HEK293 (cell line): Measurements from ENCODE around the gene NUP43.

Experiments used
- MEIS1 ChIP-seq: sonication (generic); formaldehyde crosslinking; IDR thresholded peaks from 2 replicates; pipeline ENCODE4 v1.8.1; 2022; ENCODE audit warnings: missing genetic modification reagents, mild to moderate bottlenecking, borderline replicate concordance
- ZFP3 ChIP-seq: fragments of 450-650 bp; formaldehyde crosslinking; IDR thresholded peaks from 2 replicates; pipeline ENCODE4 v1.5.1; 2016; ENCODE audit warnings: low read depth, missing biosample characterization, missing genetic modification characterization
- ZFP41 ChIP-seq: fragments of 450-650 bp; formaldehyde crosslinking; IDR thresholded peaks from 2 replicates; pipeline ENCODE4 v1.5.1; 2016; ENCODE audit warnings: missing biosample characterization, missing genetic modification characterization, borderline replicate concordance
- ZNF133 ChIP-seq: fragments of 450-650 bp; formaldehyde crosslinking; IDR thresholded peaks from 2 replicates; pipeline ENCODE4 v1.5.1; 2016; ENCODE audit warnings: missing biosample characterization, missing genetic modification characterization
- ZNF174 ChIP-seq: fragments of 450-650 bp; formaldehyde crosslinking; IDR thresholded peaks from 2 replicates; pipeline ENCODE4 v1.5.0; 2017; ENCODE audit warnings: missing biosample characterization, mild to moderate bottlenecking, missing genetic modification characterization
- ZNF274 ChIP-seq, 2 experiments: fragments of 200-500 bp in 1 of 2; fragments of 450-650 bp in 1 of 2; sonication (Bioruptor generic) in 1 of 2; formaldehyde crosslinking in 1 of 2; IDR thresholded peaks; 2 replicates each; pipeline versions ENCODE4 v1.5.1 to v1.6.1; 2014 to 2016; ENCODE audit warnings: borderline replicate concordance in 1 of 2, inconsistent platforms in 1 of 2, low read length in 1 of 2, missing biosample characterization in 1 of 2, missing genetic modification characterization in 1 of 2
- ZNF335 ChIP-seq: fragments of 450-650 bp; formaldehyde crosslinking; conservative IDR thresholded peaks from 2 replicates; pipeline ENCODE4 v1.5.1; 2016; ENCODE audit warnings: missing biosample characterization, missing genetic modification characterization
- ZNF416 ChIP-seq: fragments of 450-650 bp; formaldehyde crosslinking; IDR thresholded peaks from 2 replicates; pipeline ENCODE4 v1.5.1; 2016; ENCODE audit warnings: missing biosample characterization, missing genetic modification characterization
- ZNF555 ChIP-seq: fragments of 450-650 bp; formaldehyde crosslinking; conservative IDR thresholded peaks from 2 replicates; pipeline ENCODE4 v1.5.1; 2017; ENCODE audit warnings: missing biosample characterization, mild to moderate bottlenecking, missing genetic modification characterization, inconsistent platforms
- TF ChIP-seq, protein P1 (sequence below): fragments of 450-650 bp; formaldehyde crosslinking; IDR thresholded peaks from 2 replicates; pipeline ENCODE4 v1.5.1; 2016; ENCODE audit warnings: missing biosample characterization, missing genetic modification characterization
- TF ChIP-seq, protein P2 (sequence below): fragments of 450-650 bp; formaldehyde crosslinking; IDR thresholded peaks from 2 replicates; pipeline ENCODE4 v1.5.1; 2016; ENCODE audit warnings: missing biosample characterization, missing genetic modification characterization, low read depth
- TF ChIP-seq, protein P3 (sequence below): fragments of 450-650 bp; formaldehyde crosslinking; IDR thresholded peaks from 2 replicates; pipeline ENCODE4 v1.5.1; 2017; ENCODE audit warnings: missing biosample characterization, missing genetic modification characterization
- TF ChIP-seq, protein P4 (sequence below): fragments of 450-650 bp; formaldehyde crosslinking; IDR thresholded peaks from 2 replicates; pipeline ENCODE4 v1.5.1; 2016; ENCODE audit warnings: missing biosample characterization, missing genetic modification characterization
- TF ChIP-seq, protein P5 (sequence below): fragments of 450-650 bp; formaldehyde crosslinking; IDR thresholded peaks from 2 replicates; pipeline ENCODE4 v1.5.1; 2017; ENCODE audit warnings: missing biosample characterization, missing genetic modification characterization
- TF ChIP-seq, protein P6 (sequence below): fragments of 450-650 bp; formaldehyde crosslinking; IDR thresholded peaks from 2 replicates; pipeline ENCODE4 v1.5.1; 2016; ENCODE audit warnings: missing biosample characterization, missing genetic modification characterization
- TF ChIP-seq, protein P7 (sequence below): fragments of 450-650 bp; formaldehyde crosslinking; conservative IDR thresholded peaks from 2 replicates; pipeline ENCODE4 v1.5.1; 2016; ENCODE audit warnings: low read depth, missing biosample characterization, missing genetic modification characterization
- TF ChIP-seq, protein P8 (sequence below): fragments of 450-650 bp; formaldehyde crosslinking; IDR thresholded peaks from 2 replicates; pipeline ENCODE4 v1.5.1; 2016; ENCODE audit warnings: missing biosample characterization, missing genetic modification characterization

NUP43 gene

DNA sequence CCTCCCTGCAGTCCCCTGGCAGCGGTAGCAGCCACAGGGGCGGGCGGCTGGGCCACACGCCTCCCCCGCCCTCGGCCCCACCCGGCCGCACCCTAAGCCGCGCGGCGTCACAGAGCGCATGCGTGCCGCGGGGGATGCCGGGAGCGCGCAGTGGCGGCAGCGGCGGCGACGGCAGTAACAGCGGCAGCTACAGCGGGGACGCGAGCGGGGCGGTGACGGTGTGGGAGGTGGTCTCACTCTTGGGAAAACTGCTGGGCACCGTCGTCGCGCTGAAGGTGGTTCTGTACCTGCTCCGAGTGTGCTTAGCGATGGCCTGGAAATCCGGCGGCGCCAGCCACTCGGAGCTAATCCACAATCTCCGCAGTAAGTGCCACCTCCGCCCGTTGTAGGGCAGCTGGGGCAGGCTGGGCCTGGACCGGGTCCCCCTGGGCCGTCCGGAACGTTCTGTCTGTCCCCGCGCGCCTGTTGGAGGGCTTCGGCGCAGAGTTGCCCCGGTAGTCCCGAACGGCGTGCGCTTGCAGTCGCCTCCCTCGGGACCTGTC is 3.3 kb upstream of the NUP43 start, which contains the start of gene PCMT1 (continued):
- TF ChIP-seq, protein P1, sequence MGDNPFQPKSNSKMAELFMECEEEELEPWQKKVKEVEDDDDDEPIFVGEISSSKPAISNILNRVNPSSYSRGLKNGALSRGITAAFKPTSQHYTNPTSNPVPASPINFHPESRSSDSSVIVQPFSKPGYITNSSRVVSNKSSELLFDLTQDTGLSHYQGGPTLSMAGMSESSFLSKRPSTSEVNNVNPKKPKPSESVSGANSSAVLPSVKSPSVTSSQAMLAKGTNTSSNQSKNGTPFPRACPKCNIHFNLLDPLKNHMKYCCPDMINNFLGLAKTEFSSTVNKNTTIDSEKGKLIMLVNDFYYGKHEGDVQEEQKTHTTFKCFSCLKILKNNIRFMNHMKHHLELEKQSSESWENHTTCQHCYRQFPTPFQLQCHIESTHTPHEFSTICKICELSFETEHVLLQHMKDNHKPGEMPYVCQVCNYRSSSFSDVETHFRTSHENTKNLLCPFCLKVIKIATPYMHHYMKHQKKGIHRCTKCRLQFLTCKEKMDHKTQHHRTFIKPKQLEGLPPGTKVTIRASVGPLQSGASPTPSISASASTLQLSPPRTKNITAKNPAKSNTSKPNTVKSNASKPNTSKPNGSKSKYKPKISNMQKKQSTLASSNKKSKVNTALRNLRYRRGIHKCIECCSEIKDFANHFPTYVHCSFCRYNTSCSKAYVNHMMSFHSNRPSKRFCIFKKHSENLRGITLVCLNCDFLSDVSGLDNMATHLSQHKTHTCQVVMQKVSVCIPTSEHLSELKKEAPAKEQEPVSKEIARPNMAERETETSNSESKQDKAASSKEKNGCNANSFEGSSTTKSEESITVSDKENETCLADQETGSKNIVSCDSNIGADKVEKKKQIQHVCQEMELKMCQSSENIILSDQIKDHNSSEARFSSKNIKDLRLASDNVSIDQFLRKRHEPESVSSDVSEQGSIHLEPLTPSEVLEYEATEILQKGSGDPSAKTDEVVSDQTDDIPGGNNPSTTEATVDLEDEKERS (tag by site-specific recombination), result 0 out of 2 replicates have a peak, but pooled peaks have one; percentile 46
- TF ChIP-seq, protein P2, sequence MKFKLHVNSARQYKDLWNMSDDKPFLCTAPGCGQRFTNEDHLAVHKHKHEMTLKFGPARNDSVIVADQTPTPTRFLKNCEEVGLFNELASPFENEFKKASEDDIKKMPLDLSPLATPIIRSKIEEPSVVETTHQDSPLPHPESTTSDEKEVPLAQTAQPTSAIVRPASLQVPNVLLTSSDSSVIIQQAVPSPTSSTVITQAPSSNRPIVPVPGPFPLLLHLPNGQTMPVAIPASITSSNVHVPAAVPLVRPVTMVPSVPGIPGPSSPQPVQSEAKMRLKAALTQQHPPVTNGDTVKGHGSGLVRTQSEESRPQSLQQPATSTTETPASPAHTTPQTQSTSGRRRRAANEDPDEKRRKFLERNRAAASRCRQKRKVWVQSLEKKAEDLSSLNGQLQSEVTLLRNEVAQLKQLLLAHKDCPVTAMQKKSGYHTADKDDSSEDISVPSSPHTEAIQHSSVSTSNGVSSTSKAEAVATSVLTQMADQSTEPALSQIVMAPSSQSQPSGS, result no peak
- TF ChIP-seq, protein P3, sequence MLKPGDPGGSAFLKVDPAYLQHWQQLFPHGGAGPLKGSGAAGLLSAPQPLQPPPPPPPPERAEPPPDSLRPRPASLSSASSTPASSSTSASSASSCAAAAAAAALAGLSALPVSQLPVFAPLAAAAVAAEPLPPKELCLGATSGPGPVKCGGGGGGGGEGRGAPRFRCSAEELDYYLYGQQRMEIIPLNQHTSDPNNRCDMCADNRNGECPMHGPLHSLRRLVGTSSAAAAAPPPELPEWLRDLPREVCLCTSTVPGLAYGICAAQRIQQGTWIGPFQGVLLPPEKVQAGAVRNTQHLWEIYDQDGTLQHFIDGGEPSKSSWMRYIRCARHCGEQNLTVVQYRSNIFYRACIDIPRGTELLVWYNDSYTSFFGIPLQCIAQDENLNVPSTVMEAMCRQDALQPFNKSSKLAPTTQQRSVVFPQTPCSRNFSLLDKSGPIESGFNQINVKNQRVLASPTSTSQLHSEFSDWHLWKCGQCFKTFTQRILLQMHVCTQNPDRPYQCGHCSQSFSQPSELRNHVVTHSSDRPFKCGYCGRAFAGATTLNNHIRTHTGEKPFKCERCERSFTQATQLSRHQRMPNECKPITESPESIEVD (tag by site-specific recombination), result no peak
- TF ChIP-seq, protein P4, sequence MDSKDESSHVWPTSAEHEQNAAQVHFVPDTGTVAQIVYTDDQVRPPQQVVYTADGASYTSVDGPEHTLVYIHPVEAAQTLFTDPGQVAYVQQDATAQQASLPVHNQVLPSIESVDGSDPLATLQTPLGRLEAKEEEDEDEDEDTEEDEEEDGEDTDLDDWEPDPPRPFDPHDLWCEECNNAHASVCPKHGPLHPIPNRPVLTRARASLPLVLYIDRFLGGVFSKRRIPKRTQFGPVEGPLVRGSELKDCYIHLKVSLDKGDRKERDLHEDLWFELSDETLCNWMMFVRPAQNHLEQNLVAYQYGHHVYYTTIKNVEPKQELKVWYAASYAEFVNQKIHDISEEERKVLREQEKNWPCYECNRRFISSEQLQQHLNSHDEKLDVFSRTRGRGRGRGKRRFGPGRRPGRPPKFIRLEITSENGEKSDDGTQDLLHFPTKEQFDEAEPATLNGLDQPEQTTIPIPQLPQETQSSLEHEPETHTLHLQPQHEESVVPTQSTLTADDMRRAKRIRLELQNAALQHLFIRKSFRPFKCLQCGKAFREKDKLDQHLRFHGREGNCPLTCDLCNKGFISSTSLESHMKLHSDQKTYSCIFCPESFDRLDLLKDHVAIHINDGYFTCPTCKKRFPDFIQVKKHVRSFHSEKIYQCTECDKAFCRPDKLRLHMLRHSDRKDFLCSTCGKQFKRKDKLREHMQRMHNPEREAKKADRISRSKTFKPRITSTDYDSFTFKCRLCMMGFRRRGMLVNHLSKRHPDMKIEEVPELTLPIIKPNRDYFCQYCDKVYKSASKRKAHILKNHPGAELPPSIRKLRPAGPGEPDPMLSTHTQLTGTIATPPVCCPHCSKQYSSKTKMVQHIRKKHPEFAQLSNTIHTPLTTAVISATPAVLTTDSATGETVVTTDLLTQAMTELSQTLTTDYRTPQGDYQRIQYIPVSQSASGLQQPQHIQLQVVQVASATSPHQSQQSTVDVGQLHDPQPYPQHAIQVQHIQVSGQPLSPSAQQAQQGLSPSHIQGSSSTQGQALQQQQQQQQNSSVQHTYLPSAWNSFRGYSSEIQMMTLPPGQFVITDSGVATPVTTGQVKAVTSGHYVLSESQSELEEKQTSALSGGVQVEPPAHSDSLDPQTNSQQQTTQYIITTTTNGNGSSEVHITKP (tag by site-specific recombination), result no peak
- TF ChIP-seq ZNF174 (tag by site-specific recombination) (no peak), MEIS1 (CRISPR knock-in tag) (no peak), ZNF133 (tag by site-specific recombination) (no peak), ZNF555 (tag by site-specific recombination) (no peak), ZNF416 (no peak), ZFP41 (tag by site-specific recombination) (no peak), ZNF335 (tag by site-specific recombination) (peak; percentile 98; the same call in 1 of the 2 replicates), ZFP3 (tag by site-specific recombination) (no peak), ZNF274 (IDR thresholded peaks at IDR 0.05; ENCODE audit: low read length) (no peak), ZNF274 (tag by site-specific recombination; IDR thresholded peaks at IDR 0.05; ENCODE audit: borderline replicate concordance) (no peak)
- TF ChIP-seq, protein P5, sequence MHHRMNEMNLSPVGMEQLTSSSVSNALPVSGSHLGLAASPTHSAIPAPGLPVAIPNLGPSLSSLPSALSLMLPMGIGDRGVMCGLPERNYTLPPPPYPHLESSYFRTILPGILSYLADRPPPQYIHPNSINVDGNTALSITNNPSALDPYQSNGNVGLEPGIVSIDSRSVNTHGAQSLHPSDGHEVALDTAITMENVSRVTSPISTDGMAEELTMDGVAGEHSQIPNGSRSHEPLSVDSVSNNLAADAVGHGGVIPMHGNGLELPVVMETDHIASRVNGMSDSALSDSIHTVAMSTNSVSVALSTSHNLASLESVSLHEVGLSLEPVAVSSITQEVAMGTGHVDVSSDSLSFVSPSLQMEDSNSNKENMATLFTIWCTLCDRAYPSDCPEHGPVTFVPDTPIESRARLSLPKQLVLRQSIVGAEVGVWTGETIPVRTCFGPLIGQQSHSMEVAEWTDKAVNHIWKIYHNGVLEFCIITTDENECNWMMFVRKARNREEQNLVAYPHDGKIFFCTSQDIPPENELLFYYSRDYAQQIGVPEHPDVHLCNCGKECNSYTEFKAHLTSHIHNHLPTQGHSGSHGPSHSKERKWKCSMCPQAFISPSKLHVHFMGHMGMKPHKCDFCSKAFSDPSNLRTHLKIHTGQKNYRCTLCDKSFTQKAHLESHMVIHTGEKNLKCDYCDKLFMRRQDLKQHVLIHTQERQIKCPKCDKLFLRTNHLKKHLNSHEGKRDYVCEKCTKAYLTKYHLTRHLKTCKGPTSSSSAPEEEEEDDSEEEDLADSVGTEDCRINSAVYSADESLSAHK, result 0 out of 2 replicates have a peak, but pooled peaks have one; percentile 7
- TF ChIP-seq, protein P6, sequence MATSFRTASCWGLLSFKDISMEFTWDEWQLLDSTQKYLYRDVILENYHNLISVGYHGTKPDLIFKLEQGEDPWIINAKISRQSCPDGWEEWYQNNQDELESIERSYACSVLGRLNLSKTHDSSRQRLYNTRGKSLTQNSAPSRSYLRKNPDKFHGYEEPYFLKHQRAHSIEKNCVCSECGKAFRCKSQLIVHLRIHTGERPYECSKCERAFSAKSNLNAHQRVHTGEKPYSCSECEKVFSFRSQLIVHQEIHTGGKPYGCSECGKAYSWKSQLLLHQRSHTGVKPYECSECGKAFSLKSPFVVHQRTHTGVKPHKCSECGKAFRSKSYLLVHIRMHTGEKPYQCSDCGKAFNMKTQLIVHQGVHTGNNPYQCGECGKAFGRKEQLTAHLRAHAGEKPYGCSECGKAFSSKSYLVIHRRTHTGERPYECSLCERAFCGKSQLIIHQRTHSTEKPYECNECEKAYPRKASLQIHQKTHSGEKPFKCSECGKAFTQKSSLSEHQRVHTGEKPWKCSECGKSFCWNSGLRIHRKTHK (tag by site-specific recombination), result no peak
- TF ChIP-seq, protein P7, sequence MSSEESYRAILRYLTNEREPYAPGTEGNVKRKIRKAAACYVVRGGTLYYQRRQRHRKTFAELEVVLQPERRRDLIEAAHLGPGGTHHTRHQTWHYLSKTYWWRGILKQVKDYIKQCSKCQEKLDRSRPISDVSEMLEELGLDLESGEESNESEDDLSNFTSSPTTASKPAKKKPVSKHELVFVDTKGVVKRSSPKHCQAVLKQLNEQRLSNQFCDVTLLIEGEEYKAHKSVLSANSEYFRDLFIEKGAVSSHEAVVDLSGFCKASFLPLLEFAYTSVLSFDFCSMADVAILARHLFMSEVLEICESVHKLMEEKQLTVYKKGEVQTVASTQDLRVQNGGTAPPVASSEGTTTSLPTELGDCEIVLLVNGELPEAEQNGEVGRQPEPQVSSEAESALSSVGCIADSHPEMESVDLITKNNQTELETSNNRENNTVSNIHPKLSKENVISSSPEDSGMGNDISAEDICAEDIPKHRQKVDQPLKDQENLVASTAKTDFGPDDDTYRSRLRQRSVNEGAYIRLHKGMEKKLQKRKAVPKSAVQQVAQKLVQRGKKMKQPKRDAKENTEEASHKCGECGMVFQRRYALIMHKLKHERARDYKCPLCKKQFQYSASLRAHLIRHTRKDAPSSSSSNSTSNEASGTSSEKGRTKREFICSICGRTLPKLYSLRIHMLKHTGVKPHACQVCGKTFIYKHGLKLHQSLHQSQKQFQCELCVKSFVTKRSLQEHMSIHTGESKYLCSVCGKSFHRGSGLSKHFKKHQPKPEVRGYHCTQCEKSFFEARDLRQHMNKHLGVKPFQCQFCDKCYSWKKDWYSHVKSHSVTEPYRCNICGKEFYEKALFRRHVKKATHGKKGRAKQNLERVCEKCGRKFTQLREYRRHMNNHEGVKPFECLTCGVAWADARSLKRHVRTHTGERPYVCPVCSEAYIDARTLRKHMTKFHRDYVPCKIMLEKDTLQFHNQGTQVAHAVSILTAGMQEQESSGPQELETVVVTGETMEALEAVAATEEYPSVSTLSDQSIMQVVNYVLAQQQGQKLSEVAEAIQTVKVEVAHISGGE (tag by site-specific recombination), result 0 out of 2 replicates have a peak, but pooled peaks have one; percentile 9
- TF ChIP-seq, protein P8, sequence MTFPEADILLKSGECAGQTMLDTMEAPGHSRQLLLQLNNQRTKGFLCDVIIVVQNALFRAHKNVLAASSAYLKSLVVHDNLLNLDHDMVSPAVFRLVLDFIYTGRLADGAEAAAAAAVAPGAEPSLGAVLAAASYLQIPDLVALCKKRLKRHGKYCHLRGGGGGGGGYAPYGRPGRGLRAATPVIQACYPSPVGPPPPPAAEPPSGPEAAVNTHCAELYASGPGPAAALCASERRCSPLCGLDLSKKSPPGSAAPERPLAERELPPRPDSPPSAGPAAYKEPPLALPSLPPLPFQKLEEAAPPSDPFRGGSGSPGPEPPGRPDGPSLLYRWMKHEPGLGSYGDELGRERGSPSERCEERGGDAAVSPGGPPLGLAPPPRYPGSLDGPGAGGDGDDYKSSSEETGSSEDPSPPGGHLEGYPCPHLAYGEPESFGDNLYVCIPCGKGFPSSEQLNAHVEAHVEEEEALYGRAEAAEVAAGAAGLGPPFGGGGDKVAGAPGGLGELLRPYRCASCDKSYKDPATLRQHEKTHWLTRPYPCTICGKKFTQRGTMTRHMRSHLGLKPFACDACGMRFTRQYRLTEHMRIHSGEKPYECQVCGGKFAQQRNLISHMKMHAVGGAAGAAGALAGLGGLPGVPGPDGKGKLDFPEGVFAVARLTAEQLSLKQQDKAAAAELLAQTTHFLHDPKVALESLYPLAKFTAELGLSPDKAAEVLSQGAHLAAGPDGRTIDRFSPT (tag by site-specific recombination), result peak; percentile 37; the same call in 1 of the 2 replicates
